Osteoblast (primary cell): ENCODE results near the gene PLCL1. TPM values are rescaled to one million over a fixed set of nuclear protein-coding genes. Genes with fewer than 3 reads are reported as not detected.

ENCODE experiments used
- DNase-seq: peaks from one replicate; pipeline ENCODE4 v3.0.0; 2011; ENCODE audit warnings: low spot score, mixed read lengths; ENCODE audit not compliant: insufficient read length; ENCODE audit errors: missing footprints
- H2AFZ ChIP-seq: 2 replicates; pipeline ENCODE4 v1.6.0; 2011; ENCODE audit warnings: mild to moderate bottlenecking, low read length
- H3K27ac ChIP-seq: 2 replicates; pipeline ENCODE4 v1.5.1; 2011; ENCODE audit warnings: mild to moderate bottlenecking, low read depth, low read length, moderate library complexity
- H3K27me3 ChIP-seq: 2 replicates; pipeline ENCODE4 v1.6.0; 2012; ENCODE audit warnings: mild to moderate bottlenecking, control low read depth, inconsistent platforms, low read length, moderate library complexity; ENCODE audit not compliant: insufficient read depth
- H3K36me3 ChIP-seq: 2 replicates; pipeline ENCODE4 v1.5.1; 2011; ENCODE audit warnings: mild to moderate bottlenecking, low read length, control low read depth, moderate library complexity; ENCODE audit not compliant: insufficient read depth
- H3K4me1 ChIP-seq: 2 replicates; pipeline ENCODE4 v1.5.1; 2011; ENCODE audit warnings: mild to moderate bottlenecking, low read length, control low read depth, moderate library complexity; ENCODE audit not compliant: insufficient read depth
- H3K4me2 ChIP-seq: 2 replicates; pipeline ENCODE4 v1.6.0; 2011; ENCODE audit warnings: mild to moderate bottlenecking, low read length; ENCODE audit not compliant: insufficient read depth
- H3K4me3 ChIP-seq: fragments of 200-600 bp; sonication (generic); 3 replicates; pipeline ENCODE4 v1.5.1; 2012; ENCODE audit warnings: mild to moderate bottlenecking, low read length, inconsistent platforms; ENCODE audit not compliant: insufficient read depth
- H3K79me2 ChIP-seq: 2 replicates; pipeline ENCODE4 v1.6.0; 2012; ENCODE audit warnings: mild to moderate bottlenecking, low read length, control low read depth, inconsistent platforms; ENCODE audit not compliant: insufficient read depth
- H3K9me3 ChIP-seq: 2 replicates; pipeline ENCODE4 v1.5.1; 2011; ENCODE audit warnings: low read depth, low read length, control low read depth
- H4K20me1 ChIP-seq: 2 replicates; pipeline ENCODE4 v1.6.0; 2012; ENCODE audit warnings: mild to moderate bottlenecking, low read length, control low read depth; ENCODE audit not compliant: insufficient read depth
- CTCF ChIP-seq: IDR thresholded peaks from 2 replicates; pipeline ENCODE4 v1.5.1; 2011; ENCODE audit warnings: mild to moderate bottlenecking, low read depth, low read length, moderate library complexity; ENCODE audit errors: extremely low read depth
- total RNA-seq: library from RNA; depleted of rRNA; stranded (reverse); fragments of >200 nt; gene quantifications from 2 replicates; pipeline ENCODE4 v1.2.3, GENCODE V29; 2012

The PLCL1 gene
- total RNA-seq, 1 donor = 4.0 TPM

- TF ChIP-seq CTCF = no peak
- Histone ChIP-seq H3K27me3 (no peaks in the 10 kb centered on the region), H3K9me3 (no peaks in the 10 kb centered on the region), H3K4me2 (no peak overlapping the region), H3K79me2 (no peaks in the 10 kb centered on the region), H3K4me1 (no peaks in the 10 kb centered on the region), H3K27ac (no peak overlapping the region), H2AFZ (no peak overlapping the region), H3K36me3 (no peaks in the 10 kb centered on the region), H4K20me1 (no peaks in the 10 kb centered on the region), H3K4me3 (no peak overlapping the region)
- DNase-seq = no peak
These were observed 174.6 kb downstream of the PLCL1 start for GRCh38 chr2:197978971-197979370.

GRCh38 chr2:197982565-197982964, 178.2 kb downstream of the PLCL1 start:
- no peaks in the 10 kb centered on the region for H3K36me3 ChIP-seq
- no peaks in the 10 kb centered on the region for H4K20me1 ChIP-seq
- no peak overlapping the region for H3K4me3 ChIP-seq
- H3K27ac ChIP-seq = no peak overlapping the region
- no peak overlapping the region for H2AFZ ChIP-seq
- no peaks in the 10 kb centered on the region for H3K79me2 ChIP-seq
- no peaks in the 10 kb centered on the region for H3K27me3 ChIP-seq
- TF ChIP-seq CTCF = no peak
- H3K4me1 ChIP-seq = no peaks in the 10 kb centered on the region
- no peak for DNase-seq
- no peaks in the 10 kb centered on the region for H3K9me3 ChIP-seq
- no peak overlapping the region for H3K4me2 ChIP-seq

- no peaks in the 10 kb centered on the region for H3K27me3 ChIP-seq
- no peak for DNase-seq
- H3K4me1 ChIP-seq = no peaks in the 10 kb centered on the region
- no peaks in the 10 kb centered on the region for H4K20me1 ChIP-seq
- H3K27ac ChIP-seq = no peak overlapping the region
- H2AFZ ChIP-seq = no peak overlapping the region
- H3K36me3 ChIP-seq = no peaks in the 10 kb centered on the region
- H3K9me3 ChIP-seq = no peaks in the 10 kb centered on the region
- no peaks in the 10 kb centered on the region for H3K79me2 ChIP-seq
- no peak overlapping the region for H3K4me3 ChIP-seq
- TF ChIP-seq CTCF = no peak
- no peak overlapping the region for H3K4me2 ChIP-seq
These were observed 180.7 kb downstream of the PLCL1 start for GRCh38 chr2:197985029-197985638.

DNA sequence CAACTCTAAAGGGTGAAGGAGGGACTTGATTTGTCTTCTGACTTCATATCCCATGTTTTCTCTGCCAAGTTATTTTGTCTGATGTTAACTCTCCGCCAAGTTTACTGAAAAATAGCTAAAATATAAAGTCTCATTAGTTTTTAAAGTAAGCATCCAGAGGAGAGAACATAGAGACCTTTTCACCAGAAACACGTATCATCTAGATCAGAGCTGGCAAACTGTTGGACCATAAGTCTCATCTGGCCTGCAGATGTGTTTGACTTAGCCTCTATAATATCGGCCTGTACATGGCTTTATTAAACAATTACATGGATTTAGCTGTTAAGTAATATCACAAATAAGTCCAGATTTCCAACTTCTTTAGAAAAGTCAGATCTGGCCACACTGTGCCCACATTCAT, 182.6 kb downstream of the PLCL1 start:
- no peak for TF ChIP-seq CTCF

More for the DNA sequence above, 182.6 kb downstream of the PLCL1 start:
- Histone ChIP-seq H3K27ac (no peak overlapping the region), H3K79me2 (no peaks in the 10 kb centered on the region), H3K27me3 (no peaks in the 10 kb centered on the region), H4K20me1 (no peaks in the 10 kb centered on the region), H3K9me3 (no peaks in the 10 kb centered on the region), H2AFZ (no peak overlapping the region), H3K36me3 (no peaks in the 10 kb centered on the region), H3K4me1 (no peaks in the 10 kb centered on the region), H3K4me3 (no peak overlapping the region), H3K4me2 (no peak overlapping the region)
- DNase-seq = no peak
